Spleen (tissue), 7 donors: ENCODE results near the gene CNPY4.

Source experiments
- CTCF ChIP-seq, 11 experiments: fragments of 200-600 bp in 7 of 11; fragments of 450-650 bp in 4 of 11; sonication (generic) in 4 of 11; IDR thresholded peaks in 8 of 11; conservative IDR thresholded peaks in 3 of 11; 1 replicate in 7 of 11; 2 replicates in 4 of 11; pipeline versions ENCODE4 v1.4.0 to v1.8.0; 2016 to 2021; ENCODE audit warnings: antibody characterized with exemption in 11 of 11, inconsistent platforms in 4 of 11, mild to moderate bottlenecking in 1 of 11
- POLR2AphosphoS5 ChIP-seq, 3 donors: sonication (generic); formaldehyde crosslinking; IDR thresholded peaks; one replicate each; pipeline ENCODE4 v1.5.1; 2017; ENCODE audit warnings: antibody characterized with exemption in 3 of 3
- donor health status: DM: no; HTN: no; CAD: no; lungs with moderate emphysema.
- donor health status: DM: no; HTN: no; CAD: no.
- donor health status: DM: no; HTN: no; CAD: no.

- TF ChIP-seq CTCF (IDR thresholded peaks at IDR 0.05 in 8 of 11, conservative IDR thresholded peaks at IDR 0.05 in 3 of 11) = no peak
- TF ChIP-seq POLR2AphosphoS5 (IDR thresholded peaks at IDR 0.05) = no peak
These were observed 40.6 kb downstream of the CNPY4 start for GRCh38 chr7:100160067-100160466.
